HG02588 (cell line): ENCODE data around the gene ITPR1.

Experiments
- ATAC-seq: cut with Tn5 transposase; IDR thresholded peaks from one replicate; pipeline ENCODE4 v1.9.1; 2021; ENCODE audit warnings: mild to moderate bottlenecking, moderate library complexity; ENCODE audit not compliant: unreplicated experiment

The ITPR1 gene

GRCh38 chr3:4529876-4530588, 36.9 kb downstream of the ITPR1 start:
- no peak for ATAC-seq

DNA sequence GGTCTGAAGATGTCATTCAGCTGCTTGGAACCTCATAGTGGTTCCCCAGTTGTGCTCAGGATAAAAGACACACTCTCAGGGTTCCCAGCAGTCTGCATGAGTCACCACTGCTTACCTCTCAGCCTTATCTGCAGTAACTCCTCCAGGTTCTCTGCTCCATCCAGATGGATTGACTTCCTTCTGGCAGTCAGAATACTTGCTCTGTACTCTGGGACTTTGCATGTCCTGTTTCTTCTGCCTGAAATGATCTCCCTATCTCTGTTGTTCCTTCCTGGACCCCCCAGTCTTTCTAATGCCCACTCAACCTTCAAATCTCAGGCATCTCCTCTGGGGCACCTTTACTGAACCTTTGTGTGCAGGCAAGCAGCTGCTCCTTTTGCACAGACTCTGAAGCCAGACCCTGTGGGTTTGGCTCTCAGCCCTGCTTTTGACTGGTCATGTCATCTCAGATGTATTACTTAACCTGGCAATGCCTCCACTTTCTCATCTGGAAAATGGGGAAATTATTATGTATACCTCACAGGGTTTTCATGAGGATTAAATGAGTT, 38.4 kb downstream of the ITPR1 start:
- no peak for ATAC-seq

- no peak for ATAC-seq
Measured at GRCh38 chr3:4532535-4533112, 39.5 kb downstream of the ITPR1 start.

- ATAC-seq: no peak
Measured at GRCh38 chr3:4533489-4534443, 40.6 kb downstream of the ITPR1 start.

- no peak for ATAC-seq
Measured at GRCh38 chr3:4534906-4535305, 41.8 kb downstream of the ITPR1 start.

GRCh38 chr3:4536260-4536659, 43.1 kb downstream of the ITPR1 start:
- no peak for ATAC-seq

- ATAC-seq: no peak
Measured at GRCh38 chr3:4540267-4540666, 47.1 kb downstream of the ITPR1 start.

DNA sequence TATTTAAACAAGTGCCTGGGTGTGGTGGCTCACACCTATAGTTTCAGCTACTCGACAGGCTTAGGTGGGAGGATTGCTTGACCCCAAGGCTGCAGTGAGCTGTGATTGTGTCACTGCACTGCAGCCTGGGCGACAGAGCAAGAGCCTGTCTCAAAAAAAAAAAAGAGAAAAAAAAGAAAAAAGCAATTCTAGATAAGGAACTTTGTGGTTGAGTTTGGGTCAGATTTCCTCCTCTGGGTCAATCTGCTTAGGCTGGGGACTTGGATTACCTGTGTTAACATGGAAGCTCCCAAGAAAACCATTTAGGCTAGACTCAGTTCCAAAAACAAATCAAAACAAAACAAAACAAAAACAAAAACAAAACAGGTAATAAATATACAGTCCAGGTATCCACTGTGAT, 50.0 kb downstream of the ITPR1 start:
- no peak for ATAC-seq

DNA sequence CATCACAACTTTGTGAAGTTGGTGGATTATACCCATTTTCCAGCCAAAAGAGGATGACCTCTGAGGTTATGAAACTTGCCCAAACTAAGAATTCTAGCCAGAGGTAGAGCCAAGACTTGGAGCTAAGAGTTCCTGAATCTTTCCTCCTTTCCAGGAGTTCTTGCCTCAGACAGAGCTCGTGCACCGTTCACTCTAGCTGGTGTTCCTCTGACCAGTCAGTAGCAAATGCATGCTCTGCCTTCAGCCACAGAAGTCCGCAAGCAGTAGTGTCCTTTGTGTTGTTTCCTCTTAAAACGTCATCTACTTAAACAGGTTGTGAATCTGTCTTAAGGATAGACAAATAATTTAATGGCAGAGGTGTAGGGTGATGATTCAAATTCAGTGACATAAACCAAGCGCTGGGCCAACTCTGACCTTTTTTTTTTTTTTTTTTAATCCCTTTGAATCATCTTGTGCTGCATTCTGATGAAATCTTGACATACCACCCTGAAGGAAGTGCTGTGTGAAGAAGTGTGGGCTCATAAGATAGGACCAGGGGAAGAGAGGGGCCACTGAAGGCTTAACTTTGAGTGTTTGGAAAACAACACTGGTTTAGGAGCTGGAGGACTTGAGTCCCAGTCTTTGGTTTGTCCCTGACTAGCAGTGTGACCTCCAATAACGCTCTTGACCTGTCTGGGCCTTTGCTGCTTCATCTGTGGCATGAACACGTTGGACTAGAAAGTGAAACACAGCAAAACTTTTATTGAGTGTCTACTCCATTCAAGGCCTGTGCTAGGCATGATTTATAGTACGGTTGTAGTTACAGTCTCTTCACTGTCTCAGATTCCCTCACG, 53.4 kb downstream of the ITPR1 start:
- no peak for ATAC-seq

DNA sequence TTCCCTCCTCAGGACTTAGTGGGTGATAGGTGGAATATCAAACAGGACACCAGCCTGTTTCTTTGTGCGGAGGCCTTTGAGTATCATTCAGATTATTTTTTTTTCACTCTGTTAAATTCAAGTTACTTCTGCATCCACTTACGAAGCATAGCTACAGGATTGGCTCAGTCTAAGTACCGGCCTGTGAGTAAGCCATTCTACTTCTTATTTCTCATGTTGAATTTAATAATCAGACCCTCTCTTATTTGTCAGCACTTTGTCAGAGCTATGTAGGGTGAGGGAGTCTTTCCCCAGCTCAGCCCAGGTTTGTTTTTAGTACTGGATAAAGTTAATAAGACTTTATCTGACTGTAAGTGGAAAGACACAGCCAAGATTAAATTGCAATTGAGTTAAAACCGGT, 54.7 kb downstream of the ITPR1 start:
- no peak for ATAC-seq

DNA sequence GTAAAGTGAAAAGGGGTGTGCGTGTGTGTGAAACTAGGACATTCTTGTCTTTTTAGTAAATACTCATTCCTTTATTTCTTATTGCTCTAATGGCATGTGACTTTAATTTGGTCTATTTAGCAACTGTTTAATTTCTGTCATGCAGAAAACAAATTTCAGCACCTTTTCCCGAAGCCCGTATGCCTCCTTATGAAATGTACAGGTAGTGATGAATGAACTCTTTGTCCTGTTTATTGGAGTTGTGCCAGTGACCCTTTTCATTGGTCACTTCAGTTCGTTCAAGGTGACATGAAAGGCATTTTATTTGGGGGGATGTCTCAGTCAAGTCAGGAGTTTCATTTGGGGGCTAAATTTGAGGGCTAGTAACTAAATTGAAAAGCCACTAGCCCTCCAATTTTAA, 55.2 kb downstream of the ITPR1 start:
- no peak for ATAC-seq

- no peak for ATAC-seq
Measured at GRCh38 chr3:4548780-4549179, 55.6 kb downstream of the ITPR1 start.

DNA sequence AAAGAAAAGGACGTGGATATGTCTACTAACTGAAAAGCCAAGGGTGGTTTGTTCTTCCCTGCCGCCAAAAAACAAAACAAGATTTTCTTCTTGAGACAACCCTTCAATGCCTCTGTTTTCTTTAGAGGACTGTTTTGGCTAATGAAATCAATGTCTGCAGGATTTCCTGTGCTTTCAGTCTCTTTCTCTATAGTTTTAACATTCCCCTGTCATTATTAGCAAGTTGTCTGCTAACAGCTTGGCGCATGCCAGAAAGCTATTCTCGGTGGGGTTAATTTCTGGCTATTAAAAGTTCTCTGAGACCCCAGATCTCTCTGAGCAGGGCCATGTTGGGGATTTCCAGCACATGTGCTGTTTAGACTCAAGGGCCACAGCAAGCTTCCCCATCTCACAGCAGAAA, 56.7 kb downstream of the ITPR1 start:
- ATAC-seq: no peak

GRCh38 chr3:4551051-4551711, 58.0 kb downstream of the ITPR1 start:
- ATAC-seq: no peak

DNA sequence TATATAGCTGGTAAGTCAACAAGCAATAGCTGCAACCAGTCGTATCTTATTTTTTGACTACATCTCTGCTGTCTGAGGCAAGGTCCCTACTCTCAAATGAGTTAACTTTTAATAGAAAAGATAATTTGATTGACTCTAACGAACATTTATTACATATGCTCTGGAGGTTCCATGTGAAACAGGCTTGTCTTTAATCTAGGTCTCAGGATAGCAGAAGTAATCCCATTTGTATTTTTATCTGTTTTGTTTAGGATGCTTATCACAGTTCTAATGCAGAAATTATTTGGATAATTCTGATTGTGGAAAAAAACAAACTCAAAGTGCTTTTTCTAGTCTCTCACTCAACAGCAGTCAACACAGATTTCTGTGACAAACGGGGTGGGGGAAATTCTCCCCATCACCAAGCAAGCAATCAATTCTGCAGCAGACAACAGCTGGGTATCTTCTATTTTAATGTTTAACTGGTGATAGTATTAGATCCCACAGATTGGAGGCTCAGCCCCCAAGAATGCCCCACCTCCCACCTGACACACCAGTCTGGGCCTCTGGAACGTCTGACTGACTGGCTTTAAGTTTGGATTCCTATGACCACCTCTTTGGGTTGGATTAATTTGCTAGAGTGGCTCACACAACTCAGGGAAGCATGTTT, 58.8 kb downstream of the ITPR1 start:
- ATAC-seq: no peak

DNA sequence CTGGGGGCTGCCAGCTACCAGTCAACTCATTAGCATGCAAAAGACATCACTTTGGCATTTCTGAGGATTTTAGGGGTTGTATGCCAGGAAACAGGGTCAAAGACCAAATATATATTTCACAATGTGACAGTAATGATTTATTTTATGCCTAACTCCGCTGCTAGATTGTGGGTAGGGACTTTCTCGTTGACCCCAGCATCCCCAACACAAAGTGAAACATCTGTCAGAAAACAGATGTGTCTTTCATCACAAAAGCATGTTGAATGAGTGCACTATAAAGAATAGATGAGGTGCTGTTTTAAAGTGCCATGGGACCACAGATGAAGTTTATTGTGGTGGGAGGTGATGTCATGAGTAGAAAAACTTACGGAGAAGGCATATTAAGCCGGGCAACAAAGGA, 59.7 kb downstream of the ITPR1 start:
- no peak for ATAC-seq

DNA sequence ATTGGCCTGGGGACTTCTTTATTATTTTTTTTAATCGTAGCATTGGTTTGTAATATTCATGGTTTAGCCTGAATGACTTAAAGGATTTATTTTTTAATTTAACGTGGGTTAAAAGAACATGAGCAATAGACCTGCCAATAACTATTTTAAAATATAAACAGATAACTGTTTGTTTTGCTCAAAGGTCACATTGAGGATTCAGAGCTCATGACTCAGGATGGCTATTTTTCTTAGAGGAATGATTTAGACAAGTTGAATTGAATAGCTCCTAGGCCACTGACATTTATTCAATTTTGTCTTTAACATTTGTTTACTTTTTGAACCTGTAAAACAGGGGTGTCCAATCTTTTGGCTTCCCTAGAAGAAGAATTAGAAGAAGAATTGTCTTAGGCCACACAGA, 68.5 kb downstream of the ITPR1 start:
- no peak for ATAC-seq

DNA sequence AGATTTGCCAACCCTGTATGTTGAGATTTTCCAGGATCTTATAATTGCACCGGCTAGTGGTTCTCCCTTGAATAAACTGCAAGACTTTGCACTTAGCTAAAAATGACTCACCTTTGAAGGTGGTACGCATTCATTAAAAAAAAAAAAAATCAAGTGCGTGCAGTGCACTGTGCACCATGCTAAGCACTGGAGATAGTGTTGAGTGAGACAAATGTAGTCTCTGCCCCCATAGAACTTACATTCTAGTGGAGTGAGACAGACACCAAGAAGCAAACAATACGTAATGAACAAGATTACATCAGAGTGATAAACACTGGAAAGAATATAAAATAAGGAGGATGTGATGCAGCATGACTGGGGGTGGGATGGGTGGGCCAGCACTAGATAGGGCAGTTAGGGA, 69.4 kb downstream of the ITPR1 start:
- ATAC-seq: no peak

DNA sequence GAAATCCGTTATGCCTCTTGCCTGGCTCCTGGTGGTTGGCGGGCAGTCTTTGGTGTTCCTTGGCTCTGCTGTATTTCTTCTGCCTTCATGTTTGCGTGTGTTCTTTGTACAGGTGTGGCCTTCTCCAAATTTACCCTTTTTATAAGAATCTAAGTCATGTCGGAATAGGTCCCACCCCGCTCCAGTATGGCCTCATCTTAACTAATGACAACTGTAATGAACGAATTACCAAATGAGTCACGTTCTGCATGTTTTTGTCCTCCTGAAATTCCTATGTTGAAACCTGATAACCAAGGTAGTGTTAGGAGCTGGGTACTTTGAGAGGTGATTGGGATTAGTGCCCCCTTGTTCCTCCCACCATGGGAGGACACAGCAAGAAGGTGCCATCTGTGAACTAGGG, 71.1 kb downstream of the ITPR1 start:
- ATAC-seq: no peak
